T-helper 2 cell (primary cell): ENCODE results near the gene OSBPL5.
"Not testable (repeated sequence)": the region's sequence is repeated elsewhere in the genome, so short reads cannot be mapped to it uniquely, and the experiment has no call there.

Source experiments
- DNase-seq, 5 experiments: peaks; one replicate each; pipeline versions ENCODE4 v3.0.0 to v3.0.0-alpha.2; 2012 to 2022

Gene OSBPL5

GRCh38 chr11:3120071-3120792 is 44.9 kb downstream of the OSBPL5 start:
- peak in 1 of 5 experiments; percentile 6 for DNase-seq

GRCh38 chr11:3119141-3119821 is 45.8 kb downstream of the OSBPL5 start:
- DNase-seq: peak in 1 of 5 experiments; percentile 5

- no peak for DNase-seq
These were observed 49.8 kb downstream of the OSBPL5 start for GRCh38 chr11:3115321-3115720.

- not testable (repeated sequence) for DNase-seq
These were observed 51.4 kb downstream of the OSBPL5 start for GRCh38 chr11:3113661-3114060.

GRCh38 chr11:3111919-3112690 is 53.0 kb downstream of the OSBPL5 start:
- peak in 1 of 5 experiments; percentile 35 for DNase-seq

DNA sequence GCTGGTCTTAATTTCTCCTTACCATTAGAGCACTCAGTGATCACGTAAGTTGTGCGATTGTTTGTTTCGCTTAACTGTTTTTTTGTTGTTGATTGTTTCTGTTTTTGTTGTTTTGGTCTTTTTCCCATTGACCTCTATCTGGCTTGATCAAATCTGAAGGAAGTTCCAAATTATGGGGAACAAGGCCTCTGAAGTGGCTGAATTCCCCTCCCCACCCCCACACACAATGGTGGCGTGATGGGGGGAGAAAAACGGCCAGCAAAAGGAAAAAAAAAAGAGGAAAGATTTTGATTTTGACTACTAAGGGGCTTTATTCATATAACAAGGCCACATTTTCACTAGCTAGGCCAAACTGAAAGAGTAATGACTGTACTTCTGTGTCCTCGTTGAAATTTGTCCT is 53.6 kb downstream of the OSBPL5 start:
- DNase-seq: no peak

DNA sequence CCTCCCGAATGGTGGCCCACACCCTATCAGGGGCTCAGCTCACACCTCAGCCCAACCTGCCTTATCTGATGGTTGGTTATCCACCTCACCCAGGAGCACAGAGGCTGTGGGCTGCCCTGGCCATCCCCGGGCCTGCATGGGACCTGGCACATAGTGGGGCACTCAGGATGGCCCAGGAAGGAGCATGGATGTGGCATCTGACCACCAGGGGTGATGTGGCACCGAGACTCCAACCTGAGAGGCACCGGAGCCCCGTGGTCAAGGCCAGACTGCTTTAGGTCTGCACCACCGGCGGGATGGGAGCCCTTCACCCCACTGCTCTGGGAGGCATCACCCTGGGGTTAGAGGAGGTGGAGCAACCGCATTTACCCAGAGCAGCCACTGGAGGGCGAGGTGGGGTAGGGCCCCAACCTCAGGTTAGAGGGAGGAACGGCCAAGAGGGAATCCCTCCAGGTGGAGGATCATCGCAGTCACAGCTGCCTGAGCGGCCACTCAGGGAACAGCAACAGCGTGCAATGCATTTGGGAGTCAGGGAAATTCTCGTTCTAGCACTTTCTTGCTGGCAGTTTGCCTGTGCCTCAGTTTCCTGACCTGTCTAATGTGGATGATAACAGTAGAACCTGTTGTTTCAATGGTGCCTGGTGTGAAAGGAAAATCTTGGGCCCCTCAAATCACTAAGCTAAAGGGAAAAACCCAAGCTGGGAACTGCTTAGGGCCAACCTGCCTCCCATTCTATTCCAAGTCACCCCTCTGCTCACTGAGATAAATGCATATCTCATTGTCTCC is 55.0 kb downstream of the OSBPL5 start:
- peak in 2 of 5 experiments; percentile 7 to 18 for DNase-seq

- DNase-seq: peak in 1 of 5 experiments; percentile 1
These were observed 55.7 kb downstream of the OSBPL5 start for GRCh38 chr11:3109434-3109833.

DNA sequence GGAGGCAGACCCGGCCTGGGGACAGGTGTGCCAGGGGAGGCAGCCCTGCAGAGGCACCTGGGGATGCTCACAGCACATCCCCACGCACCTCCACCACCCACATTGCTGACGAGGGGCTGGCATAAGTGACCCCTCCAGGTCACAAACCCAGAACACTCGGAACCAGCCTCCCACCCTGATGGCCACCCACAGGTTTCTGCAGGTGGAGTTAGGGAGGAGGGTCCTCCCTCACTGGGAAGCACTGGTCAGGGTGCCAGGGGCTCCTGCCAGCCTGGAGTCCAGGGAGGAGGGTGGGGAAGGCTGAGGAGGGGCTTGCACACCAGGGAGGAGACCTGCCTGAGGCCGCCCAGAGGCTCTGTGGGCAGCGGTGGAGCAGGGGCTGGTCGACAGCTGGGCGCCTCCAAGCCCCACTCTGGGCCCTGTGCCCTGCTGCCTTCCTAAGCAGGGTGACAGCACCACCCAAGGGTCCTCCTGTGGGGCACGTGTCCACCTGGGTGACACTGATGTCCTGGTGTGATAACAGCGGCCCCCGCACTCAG is 56.9 kb downstream of the OSBPL5 start:
- no peak for DNase-seq

DNA sequence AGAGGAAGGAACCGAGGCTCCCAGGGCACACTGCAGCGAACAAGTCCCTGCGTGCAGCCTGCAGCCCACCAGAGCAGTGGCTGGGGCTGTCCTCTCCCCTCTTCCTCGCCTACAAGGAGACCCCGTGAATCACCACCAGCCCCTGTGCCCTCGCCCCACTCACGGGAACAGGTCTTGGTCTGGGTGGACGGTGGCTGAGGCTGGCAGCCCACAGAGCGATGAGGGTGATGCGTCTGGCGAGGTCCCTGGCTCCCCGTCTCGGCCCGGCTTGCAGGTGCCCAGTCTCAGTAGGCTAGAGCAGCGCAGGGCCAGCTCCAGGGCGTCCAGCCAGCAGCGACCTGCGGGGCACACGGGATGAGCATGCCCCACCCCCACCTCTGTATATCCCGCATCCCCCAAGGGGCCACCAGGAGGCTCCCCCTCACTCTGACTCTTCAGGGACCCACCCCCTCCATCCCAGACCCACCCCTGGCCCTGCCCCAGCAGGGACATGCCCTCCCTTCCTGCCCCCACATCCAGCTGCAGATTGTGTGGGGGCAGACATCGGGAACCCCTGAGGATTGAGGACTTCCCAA is 57.4 kb downstream of the OSBPL5 start:
- DNase-seq: no peak

GRCh38 chr11:3106736-3107524 is 58.2 kb downstream of the OSBPL5 start:
- no peak for DNase-seq

DNA sequence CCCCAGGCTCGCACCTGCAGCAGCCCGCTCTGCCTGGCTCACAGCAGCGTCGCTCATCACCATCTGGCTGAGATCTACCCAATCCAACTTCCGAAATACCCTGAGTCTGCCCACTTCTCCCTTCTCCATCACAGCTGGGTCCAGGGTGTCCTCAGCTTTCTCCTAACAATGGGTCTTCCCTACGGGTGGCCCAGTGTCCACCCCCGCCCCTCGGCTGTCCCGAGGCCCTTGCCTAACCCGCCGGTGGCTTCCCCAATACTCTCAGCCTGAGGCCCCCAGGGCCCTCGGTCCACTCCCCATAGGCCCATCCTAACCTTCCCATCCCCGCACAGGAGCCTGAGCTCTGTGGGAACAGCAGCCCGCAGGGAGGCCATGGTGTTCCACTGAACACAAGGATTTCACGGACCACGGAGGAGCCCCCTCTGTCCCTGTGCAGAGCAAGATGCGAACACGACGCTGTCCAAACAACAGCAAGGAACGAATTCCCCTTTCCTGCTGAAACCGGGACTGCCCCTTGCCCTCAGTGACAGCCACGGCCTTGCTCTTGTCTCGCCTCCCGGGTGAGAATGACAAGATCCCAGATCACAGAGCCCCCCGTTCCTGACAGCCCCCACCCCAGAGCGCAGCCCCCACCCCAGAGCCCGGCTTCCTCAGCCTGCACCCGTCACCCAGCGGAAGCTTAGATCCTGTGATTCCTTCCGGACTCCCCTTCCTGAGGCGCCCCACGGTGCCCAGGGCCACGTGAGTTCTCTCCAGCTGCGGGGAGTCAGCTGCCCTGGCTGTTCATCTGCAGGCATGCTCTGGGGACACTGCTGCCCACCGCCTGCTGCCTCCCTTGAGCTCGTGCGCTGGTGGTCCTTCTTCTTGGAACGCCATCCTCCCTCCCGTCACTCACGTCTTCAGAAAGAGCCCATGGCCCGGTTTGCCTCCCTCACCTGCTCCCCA is 59.0 kb downstream of the OSBPL5 start:
- no peak for DNase-seq

DNA sequence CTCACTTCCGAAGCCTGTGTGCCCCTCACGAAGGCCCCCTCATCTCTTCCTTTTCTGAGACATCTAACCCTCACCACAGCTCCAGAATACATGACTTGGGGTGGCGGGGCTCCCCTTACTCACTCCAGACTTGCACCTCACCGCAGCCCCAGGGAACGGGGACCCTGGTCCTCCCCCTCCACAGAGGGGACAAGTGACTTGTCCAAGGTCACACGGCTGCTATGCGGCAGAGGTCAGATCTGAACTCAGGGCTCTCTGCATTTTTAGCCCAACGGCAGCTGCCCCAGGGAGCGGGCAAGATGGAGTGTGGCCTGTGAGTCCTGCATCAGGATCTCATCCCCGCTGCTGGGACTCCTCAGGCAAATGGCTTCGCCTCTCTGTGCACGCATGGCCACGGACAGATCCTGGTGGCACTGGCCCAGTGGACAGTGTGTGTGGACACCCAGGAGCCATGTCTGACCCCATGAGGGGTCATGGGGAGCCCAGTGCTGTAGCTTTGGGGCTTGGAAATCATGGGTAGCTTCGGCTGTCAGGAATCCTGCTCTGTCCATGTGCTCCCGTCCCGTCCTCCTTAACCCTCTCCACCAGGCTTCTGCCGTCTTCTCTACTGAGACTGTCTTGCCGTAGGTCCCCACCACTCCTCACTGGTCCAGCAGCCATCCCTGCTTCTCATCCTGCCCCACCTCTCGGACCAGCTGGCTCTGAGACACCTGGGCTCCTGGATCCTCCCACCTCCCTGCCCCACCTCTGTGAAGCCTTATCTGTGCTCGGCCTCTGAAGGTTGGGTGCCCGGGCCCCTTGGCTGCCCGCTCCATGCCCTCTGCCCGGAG is 59.9 kb downstream of the OSBPL5 start:
- DNase-seq: no peak

- no peak for DNase-seq
These were observed 60.9 kb downstream of the OSBPL5 start for GRCh38 chr11:3104051-3104714.

- no peak for DNase-seq
These were observed 62.0 kb downstream of the OSBPL5 start for GRCh38 chr11:3103076-3103475.

DNA sequence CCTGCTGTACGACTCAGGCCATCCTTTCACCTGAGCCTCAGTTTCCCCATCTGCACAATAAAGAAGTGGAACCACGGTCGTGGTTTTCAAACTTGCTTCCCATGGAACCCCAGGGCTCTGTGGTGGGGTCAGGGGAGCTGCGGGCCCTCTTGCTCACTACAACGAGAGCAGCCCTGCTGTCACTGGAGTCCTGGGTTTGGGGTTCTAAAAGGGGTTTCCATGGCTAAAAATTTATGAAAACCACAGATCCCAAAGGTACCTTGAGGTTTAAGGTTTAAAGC is 62.5 kb downstream of the OSBPL5 start:
- DNase-seq: no peak

DNA sequence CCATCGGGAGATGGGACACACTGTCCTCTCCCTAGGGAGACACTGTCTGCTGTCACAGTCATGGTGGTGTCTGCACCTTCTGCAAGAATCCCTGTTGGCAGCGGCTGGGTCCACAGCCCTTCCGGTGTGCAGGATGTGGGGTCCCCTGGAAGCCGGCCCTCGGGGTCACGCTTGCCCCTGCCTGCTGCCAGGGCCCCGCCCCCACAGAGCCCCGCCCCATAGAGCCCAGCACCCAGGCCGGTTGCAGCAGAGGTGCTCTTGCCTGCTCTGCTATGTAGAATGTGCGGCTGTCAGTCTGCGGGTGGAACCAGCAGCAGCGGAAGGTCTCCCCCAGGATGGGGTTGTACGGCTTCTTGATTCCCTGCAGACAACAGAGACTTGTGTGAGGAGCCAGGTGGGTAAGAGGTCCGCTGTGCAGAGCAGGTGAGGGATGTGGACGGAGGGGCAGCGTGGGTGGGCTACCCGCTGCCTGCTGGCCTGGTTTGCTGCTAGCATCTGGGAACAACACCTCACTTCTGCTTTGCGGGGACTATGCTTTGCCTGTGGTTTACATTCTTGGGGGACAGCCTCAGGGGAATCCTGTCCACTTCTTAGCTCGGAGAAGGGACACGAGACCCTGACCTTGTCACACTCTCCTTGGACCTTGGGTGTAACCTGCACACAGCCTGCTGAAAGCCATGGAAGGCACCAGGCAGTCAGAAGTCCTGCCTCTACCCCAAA is 63.0 kb downstream of the OSBPL5 start:
- no peak for DNase-seq

DNA sequence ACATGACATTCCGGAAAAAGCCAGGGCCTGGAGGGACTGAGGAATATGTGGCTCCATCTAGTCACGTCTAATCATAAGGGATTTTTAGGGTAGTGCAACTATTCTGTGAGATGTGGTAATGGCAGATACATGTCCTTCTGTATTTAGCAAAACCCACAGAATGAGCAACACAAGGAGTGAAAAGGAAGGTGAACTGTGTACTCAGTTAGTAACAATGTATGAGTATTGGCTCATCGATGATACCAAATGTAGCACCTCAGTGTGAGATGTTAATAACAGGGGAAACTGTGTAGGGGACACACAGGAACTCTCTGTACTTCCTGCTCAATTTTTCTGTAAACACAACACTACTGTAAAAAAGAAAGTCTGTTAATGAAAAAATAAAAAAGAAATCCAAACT is 65.9 kb downstream of the OSBPL5 start:
- no peak for DNase-seq
